Stimulated activated CD4-positive, alpha-beta T cell treated with anti-CD3 and anti-CD28 coated beads, Interleukin-4, amount 100 ng/mL, for 48 hours (primary cell): ENCODE results near the gene AGBL2.
"Not testable (repeated sequence)": the region's sequence is repeated elsewhere in the genome, so short reads cannot be mapped to it uniquely, and the experiment has no call there.

ENCODE experiments used
- DNase-seq, 2 donors: peaks; one replicate each; pipeline ENCODE4 v3.0.0-alpha.2; 2020; ENCODE audit warnings: low read depth in 2 of 2

The AGBL2 gene

GRCh38 chr11:47636331-47636730, 78.8 kb downstream of the AGBL2 start:
- not testable (repeated sequence) for DNase-seq

DNA sequence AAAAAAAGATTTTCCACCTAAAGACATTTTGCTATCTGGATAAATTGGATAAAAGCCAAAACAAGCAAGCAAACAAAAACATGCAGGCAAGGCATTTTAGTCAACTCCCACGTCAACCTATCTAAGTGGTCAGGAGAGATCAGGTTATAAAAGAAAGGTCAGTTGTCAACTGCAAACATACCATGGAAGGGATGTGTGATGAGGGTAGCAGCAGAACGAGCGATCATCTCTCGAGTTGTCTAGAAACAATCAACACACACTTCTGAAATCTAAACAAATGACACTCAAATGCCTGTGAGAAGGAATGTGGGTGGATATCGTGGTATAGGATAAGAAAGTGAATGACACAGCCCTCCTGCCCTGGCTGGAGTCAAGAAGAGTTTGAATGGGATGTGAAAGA, 83.7 kb downstream of the AGBL2 start:
- no peak for DNase-seq

DNA sequence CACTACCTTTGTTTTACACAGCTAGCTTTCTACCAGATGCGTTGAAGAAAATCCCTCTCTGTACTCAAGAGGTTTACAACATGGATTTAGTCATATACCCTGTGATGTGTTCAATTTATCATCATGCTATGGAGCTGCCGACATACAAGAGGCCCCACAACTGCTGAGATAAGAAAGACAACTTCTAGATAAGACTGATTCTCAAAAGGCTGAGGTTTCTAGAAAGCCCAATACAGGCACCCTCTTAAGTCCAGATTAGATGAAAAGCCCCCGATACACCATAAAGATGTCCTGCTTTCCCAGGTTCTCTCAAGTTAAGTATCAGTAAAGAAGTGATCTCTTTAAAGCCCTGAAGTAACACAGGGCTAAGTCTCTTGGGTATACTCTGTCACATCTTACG, 87.1 kb downstream of the AGBL2 start:
- DNase-seq = no peak

DNA sequence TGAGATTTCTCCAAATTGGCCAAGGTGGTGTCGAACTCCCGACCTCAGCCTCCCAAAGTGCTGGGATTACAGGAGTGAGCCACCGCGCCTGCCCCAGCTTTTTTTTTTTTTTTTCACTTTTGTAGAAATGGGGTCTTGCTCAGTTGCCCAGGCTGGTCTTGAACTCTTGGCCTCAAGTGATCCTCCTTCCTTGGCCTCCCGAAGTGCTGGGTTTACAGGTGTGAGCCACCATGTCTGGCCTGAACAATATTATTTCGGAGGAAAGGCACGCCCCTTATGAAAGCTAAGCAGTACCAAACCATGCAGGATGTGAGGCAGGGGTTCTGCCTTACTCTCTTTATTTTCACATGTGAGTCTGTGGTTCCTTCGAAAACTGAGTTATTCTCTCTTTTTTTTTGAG, 88.9 kb downstream of the AGBL2 start:
- DNase-seq = no peak

DNA sequence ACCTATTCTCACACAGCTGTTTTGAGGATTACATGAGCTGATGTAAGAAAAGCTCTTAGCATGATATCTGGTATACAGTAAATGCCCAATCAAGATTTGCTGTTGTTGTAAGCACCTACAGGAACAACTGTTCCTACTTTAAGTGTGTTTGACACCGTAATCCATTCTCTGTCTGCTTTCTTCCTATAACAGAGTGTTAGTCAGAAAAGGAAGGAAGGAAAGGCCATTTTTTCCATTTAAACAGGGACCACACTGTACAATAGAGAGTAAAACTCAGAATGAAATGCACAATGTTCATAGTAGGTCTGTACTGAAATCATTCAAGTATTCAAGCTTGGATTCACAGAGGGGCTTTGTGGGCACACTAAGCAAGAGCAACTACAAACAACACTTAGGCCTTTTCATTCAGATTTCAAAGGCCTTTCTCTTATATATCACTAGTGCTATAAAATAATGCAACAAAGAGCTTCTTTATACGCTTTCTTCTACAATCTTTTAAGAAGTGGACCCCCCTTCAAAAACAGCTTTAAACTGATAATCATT, 94.3 kb downstream of the AGBL2 start:
- DNase-seq = no peak

DNA sequence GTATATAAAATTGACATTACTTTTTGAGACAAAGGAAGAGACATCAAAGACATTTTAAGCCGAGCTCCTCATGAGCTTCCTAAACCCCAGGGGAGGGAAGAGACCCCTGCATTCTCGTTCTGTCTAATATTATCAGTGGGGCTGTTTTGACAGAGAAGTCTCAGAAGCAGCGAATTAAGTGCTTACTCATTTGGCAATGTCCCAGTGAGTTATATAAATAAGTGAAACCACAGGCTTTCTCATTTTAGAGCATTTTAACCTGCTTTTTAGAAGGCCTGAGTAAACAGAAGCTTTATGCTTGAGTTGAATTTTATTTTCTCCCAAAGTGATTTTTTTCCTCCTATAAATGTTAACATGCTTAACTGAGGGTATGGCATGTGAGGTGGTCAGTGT, 97.8 kb downstream of the AGBL2 start:
- DNase-seq = no peak

GRCh38 chr11:47616726-47617416, 98.3 kb downstream of the AGBL2 start:
- no peak for DNase-seq

- no peak for DNase-seq
These were observed 99.9 kb downstream of the AGBL2 start for GRCh38 chr11:47615249-47615648.

DNA sequence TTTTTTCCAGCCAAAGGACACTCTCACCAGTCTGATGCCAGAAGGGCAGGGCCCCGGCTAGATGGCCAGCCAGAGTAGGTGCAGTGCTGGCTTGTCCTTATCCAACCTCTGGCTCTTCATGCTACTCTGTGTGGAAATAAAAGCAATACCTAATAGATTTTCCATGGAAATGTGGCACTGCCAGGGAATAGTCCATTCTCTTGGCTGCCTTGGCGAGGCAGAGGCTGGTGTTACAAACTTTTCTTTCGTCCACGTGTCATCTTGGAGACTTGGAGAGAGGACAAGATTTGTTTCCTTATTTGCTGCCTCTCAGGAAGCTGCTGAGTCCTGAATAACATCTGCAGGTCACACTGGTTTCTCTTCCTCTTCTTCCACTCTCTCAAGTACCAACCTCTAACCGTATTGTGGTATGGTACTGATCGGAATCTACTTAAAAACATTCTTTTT, 103.8 kb downstream of the AGBL2 start:
- DNase-seq = no peak

DNA sequence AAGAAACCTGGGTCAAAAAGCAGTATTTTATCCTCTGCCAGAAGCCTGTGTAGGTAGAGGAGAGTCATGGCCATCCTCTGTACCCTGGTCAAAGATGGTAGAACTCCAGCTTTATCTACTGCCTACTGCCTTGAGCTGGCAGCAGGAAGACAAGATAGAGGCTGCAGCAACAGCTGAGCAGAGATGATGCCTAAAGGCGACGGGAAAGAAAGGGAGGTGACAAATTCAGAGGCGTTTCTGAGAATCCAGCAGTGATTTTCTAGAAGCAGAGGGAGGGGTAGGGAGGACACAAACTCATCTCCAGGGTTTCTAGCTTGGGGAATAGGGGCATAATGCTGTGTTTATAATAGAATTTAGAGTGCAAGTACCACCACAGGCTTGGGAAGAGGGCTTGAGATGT, 105.5 kb downstream of the AGBL2 start:
- no peak for DNase-seq
